Measurements from ENCODE around the gene SERPINF2.

DNA sequence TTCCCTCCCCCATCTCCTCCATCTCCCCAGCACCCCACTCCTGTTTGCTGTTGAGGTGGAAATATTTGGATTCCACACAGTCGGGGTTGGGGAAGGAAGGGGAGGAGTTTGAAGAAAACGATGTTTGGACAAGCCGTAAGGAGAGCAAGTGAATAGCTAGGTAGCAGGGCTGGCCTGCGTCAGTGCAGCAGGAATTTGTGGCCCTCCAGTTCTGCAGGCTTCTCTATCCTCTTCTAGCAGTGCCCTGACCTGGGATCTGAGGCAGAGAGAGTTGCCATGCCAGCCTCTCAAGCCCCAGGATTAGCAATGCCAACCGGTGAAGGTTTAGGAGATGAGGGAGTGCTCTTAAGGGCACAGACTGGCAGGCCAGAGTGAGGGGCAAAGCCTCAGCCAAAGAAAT, 45.0 kb upstream of the SERPINF2 start:
- TF ChIP-seq, protein P1, sequence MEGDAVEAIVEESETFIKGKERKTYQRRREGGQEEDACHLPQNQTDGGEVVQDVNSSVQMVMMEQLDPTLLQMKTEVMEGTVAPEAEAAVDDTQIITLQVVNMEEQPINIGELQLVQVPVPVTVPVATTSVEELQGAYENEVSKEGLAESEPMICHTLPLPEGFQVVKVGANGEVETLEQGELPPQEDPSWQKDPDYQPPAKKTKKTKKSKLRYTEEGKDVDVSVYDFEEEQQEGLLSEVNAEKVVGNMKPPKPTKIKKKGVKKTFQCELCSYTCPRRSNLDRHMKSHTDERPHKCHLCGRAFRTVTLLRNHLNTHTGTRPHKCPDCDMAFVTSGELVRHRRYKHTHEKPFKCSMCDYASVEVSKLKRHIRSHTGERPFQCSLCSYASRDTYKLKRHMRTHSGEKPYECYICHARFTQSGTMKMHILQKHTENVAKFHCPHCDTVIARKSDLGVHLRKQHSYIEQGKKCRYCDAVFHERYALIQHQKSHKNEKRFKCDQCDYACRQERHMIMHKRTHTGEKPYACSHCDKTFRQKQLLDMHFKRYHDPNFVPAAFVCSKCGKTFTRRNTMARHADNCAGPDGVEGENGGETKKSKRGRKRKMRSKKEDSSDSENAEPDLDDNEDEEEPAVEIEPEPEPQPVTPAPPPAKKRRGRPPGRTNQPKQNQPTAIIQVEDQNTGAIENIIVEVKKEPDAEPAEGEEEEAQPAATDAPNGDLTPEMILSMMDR (conservative IDR thresholded peaks at IDR 0.05 in 1 of 2, IDR thresholded peaks at IDR 0.05 in 1 of 2; ENCODE audit: low read depth in 1 of 2, low read length in 2 of 2) = no peak
- no peak for TF ChIP-seq EZH2 (IDR thresholded peaks at IDR 0.05; ENCODE audit: low read length, missing control alignments)

Measured in fibroblast of lung (primary cell).